HepG2 (cell line): ENCODE results near the gene GAL3ST2. TPM values are rescaled to one million over a fixed set of nuclear protein-coding genes. Genes with fewer than 3 reads are reported as not detected.
A peak's percentile ranks its signal among the peaks of the same experiment; 100 is the strongest.

Experiments
- DNMT3B ChIP-seq: conservative IDR thresholded peaks from 2 replicates; pipeline ENCODE4 v1.6.1; 2016; ENCODE audit warnings: missing biosample characterization, control low read depth
- GATA4 ChIP-seq: sonication (generic); IDR thresholded peaks from 2 replicates; pipeline ENCODE4 v1.6.1; 2016; ENCODE audit warnings: antibody characterized with exemption, low read depth, borderline replicate concordance
- HNRNPK ChIP-seq: fragments of 200-400 bp; formaldehyde crosslinking; IDR thresholded peaks from 2 replicates; pipeline ENCODE4 v1.6.1; 2018; ENCODE audit warnings: low read length, low read depth, moderate library complexity, mild to moderate bottlenecking; ENCODE audit not compliant: poor library complexity, severe bottlenecking
- IRX3 ChIP-seq: sonication (generic); formaldehyde crosslinking; IDR thresholded peaks from 2 replicates; pipeline ENCODE4 v1.8.1; 2023; ENCODE audit warnings: mild to moderate bottlenecking, low read depth, missing genetic modification reagents, borderline replicate concordance
- MED1 ChIP-seq: sonication (generic); formaldehyde crosslinking; IDR thresholded peaks from 2 replicates; pipeline ENCODE4 v1.4.0; 2020; ENCODE audit warnings: missing genetic modification reagents
- MED8 ChIP-seq: sonication (generic); formaldehyde crosslinking; IDR thresholded peaks from 2 replicates; pipeline ENCODE4 v1.8.1; 2023; ENCODE audit warnings: mild to moderate bottlenecking, missing genetic modification reagents; ENCODE audit not compliant: insufficient replicate concordance
- PRPF4 ChIP-seq: fragments of 200-400 bp; formaldehyde crosslinking; IDR thresholded peaks from 2 replicates; pipeline ENCODE4 v1.6.1; 2016; ENCODE audit warnings: low read length, low read depth; ENCODE audit not compliant: poor library complexity, severe bottlenecking
- RXRA ChIP-seq: sonication (generic); formaldehyde crosslinking; IDR thresholded peaks from 2 replicates; pipeline ENCODE4 v1.5.1; 2020; ENCODE audit warnings: missing genetic modification reagents
- SRY ChIP-seq: sonication (generic); formaldehyde crosslinking; IDR thresholded peaks from 2 replicates; pipeline ENCODE4 v1.8.0; 2022; ENCODE audit warnings: mild to moderate bottlenecking, missing genetic modification reagents
- ZBTB42 ChIP-seq: sonication (generic); formaldehyde crosslinking; IDR thresholded peaks from 2 replicates; pipeline ENCODE4 v1.5.0; 2020; ENCODE audit warnings: mild to moderate bottlenecking, missing genetic modification reagents
- ZFY ChIP-seq: sonication (generic); formaldehyde crosslinking; IDR thresholded peaks from 2 replicates; pipeline ENCODE4 v1.4.0; 2020; ENCODE audit warnings: missing genetic modification reagents
- ZNF724P ChIP-seq: sonication (generic); formaldehyde crosslinking; IDR thresholded peaks from 2 replicates; pipeline ENCODE4 v1.8.0; 2022; ENCODE audit warnings: missing genetic modification reagents, borderline replicate concordance
- ZNF761 ChIP-seq: sonication (generic); formaldehyde crosslinking; conservative IDR thresholded peaks from 2 replicates; pipeline ENCODE4 v1.4.0; 2020; ENCODE audit warnings: mild to moderate bottlenecking, missing genetic modification reagents
- ZNF83 ChIP-seq: sonication (generic); formaldehyde crosslinking; IDR thresholded peaks from 2 replicates; pipeline ENCODE4 v1.4.0; 2020; ENCODE audit warnings: missing genetic modification reagents, mild to moderate bottlenecking, borderline replicate concordance
- polyA plus RNA-seq, 8 experiments: library from polyadenylated mRNA; depleted of rRNA in 3 of 8; stranded (reverse) in 7 of 8; unstranded in 1 of 8; fragments of >200 nt; fragmentation: Illumina TruSeq in 4 of 8; extraction: Trizol in 4 of 8; gene quantifications; 2 replicates each; pipeline versions ENCODE4 v1.2.1 to v1.2.3, GENCODE V29; 2011 to 2016; ENCODE audit warnings: low read depth in 4 of 8, missing spikeins in 1 of 8, mixed read lengths in 1 of 8; ENCODE audit not compliant: insufficient read depth in 1 of 8
- total RNA-seq, 5 experiments: library from RNA; depleted of rRNA; stranded (reverse); fragments of >200 nt; fragmentation: Illumina TruSeq; extraction: Trizol; gene quantifications; 2 replicates each; pipeline ENCODE4 v1.2.3, GENCODE V29; 2016; ENCODE audit warnings: low read depth in 1 of 5
- TF ChIP-seq, protein P1 (sequence below): sonication (generic); formaldehyde crosslinking; IDR thresholded peaks from 2 replicates; pipeline ENCODE4 v1.8.0; 2022; ENCODE audit warnings: missing genetic modification reagents, mild to moderate bottlenecking, inconsistent platforms, borderline replicate concordance
- TF ChIP-seq, protein P2 (sequence below): sonication (generic); formaldehyde crosslinking; IDR thresholded peaks from 2 replicates; pipeline ENCODE4 v1.5.1; 2020; ENCODE audit warnings: missing genetic modification reagents, mild to moderate bottlenecking, borderline replicate concordance
- TF ChIP-seq, protein P3 (sequence below): sonication (generic); formaldehyde crosslinking; IDR thresholded peaks from 2 replicates; pipeline ENCODE4 v1.5.1; 2020; ENCODE audit warnings: mild to moderate bottlenecking, missing genetic modification reagents

Gene GAL3ST2
- total and polyA plus RNA-seq, 2 of the 13 experiments (the other 11 are each of a cell fraction or from before 2014, with no cell fraction given), result 0.17 to 0.20 TPM

DNA sequence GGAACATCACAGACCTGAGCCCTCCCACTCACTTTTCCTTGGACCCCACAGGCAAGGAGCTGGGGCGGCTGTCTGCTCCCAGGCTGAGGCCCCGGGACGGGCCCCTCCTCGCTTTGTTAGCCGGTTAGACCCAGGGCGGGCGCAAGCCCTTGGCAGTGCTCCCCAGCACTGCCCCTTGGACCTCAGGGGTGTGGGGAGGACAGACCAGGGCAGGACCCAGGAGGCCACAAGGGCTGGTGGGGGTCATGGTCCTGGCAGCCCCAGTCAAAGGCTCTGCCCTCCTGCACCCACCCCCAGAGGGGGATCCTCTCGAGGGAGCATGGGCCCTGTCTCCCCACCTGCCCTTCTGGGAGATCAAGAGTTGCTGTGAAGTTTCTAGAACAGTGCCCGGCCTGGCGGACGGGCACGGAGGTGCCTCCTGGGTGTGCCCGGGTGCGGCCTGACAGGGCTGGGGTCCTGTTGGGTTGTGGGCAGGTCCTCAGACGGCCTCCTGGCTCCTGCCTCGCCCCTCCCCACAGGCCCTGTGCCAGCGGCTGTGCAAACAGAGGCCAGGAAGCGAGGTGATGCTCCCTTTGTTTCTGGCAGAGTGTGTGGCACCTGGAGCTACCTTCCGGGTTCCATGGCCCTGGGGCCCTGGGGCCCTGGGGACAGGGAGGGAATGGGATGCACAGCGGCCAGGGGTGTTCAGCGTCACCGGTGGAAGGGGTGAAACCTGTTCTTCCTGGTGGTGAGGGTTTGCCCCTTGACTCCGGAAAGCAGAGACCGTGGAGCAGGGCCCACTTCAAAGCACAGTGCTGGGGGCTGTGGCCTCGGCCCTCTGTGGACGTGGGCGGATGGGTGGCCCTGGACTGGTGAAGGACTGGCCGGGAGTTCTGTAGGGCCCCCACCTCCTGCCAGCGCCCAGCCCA, 2.9 kb upstream of the GAL3ST2 start (continued):
- TF ChIP-seq ZNF761 (CRISPR knock-in tag) (0 out of 2 replicates have a peak, but pooled peaks have one; percentile 66), DNMT3B (CRISPR knock-in tag) (peak; percentile 84; the same call in 1 of the 2 replicates), ZBTB42 (CRISPR knock-in tag) (0 out of 2 replicates have a peak, but pooled peaks have one; percentile 43), MED1 (CRISPR knock-in tag) (peak; percentile 82), ZNF724P (CRISPR knock-in tag) (peak; percentile 66; the same call in 1 of the 2 replicates), HNRNPK (no peak), ZFY (CRISPR knock-in tag) (peak; percentile 65), RXRA (CRISPR knock-in tag) (peak; percentile 86), ZNF83 (CRISPR knock-in tag) (0 out of 2 replicates have a peak, but pooled peaks have one; percentile 20), GATA4 (0 out of 2 replicates have a peak, but pooled peaks have one; percentile 45), SRY (CRISPR knock-in tag) (peak; percentile 68; the same call in 1 of the 2 replicates), IRX3 (CRISPR knock-in tag) (no peak), MED8 (CRISPR knock-in tag) (peak; percentile 84), PRPF4 (no peak)
- TF ChIP-seq, protein P1, sequence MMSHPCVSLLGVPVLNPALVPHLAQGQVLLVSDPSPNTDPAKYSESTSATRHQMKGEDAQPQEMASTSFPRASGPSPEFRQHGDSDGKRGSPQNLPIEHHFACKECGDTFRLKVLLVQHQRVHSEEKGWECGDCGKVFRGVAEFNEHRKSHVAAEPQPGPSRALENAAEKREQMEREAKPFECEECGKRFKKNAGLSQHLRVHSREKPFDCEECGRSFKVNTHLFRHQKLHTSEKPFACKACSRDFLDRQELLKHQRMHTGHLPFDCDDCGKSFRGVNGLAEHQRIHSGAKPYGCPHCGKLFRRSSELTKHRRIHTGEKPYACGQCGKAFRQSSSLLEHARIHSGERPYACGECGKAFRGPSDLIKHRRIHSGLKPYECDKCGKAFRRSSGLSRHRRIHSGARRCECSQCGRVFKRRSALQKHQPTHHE (CRISPR knock-in tag), result no peak
- TF ChIP-seq, protein P2, sequence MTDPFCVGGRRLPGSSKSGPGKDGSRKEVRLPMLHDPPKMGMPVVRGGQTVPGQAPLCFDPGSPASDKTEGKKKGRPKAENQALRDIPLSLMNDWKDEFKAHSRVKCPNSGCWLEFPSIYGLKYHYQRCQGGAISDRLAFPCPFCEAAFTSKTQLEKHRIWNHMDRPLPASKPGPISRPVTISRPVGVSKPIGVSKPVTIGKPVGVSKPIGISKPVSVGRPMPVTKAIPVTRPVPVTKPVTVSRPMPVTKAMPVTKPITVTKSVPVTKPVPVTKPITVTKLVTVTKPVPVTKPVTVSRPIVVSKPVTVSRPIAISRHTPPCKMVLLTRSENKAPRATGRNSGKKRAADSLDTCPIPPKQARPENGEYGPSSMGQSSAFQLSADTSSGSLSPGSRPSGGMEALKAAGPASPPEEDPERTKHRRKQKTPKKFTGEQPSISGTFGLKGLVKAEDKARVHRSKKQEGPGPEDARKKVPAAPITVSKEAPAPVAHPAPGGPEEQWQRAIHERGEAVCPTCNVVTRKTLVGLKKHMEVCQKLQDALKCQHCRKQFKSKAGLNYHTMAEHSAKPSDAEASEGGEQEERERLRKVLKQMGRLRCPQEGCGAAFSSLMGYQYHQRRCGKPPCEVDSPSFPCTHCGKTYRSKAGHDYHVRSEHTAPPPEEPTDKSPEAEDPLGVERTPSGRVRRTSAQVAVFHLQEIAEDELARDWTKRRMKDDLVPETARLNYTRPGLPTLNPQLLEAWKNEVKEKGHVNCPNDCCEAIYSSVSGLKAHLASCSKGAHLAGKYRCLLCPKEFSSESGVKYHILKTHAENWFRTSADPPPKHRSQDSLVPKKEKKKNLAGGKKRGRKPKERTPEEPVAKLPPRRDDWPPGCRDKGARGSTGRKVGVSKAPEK (CRISPR knock-in tag), result 0 out of 2 replicates have a peak, but pooled peaks have one; percentile 57
- TF ChIP-seq, protein P3, sequence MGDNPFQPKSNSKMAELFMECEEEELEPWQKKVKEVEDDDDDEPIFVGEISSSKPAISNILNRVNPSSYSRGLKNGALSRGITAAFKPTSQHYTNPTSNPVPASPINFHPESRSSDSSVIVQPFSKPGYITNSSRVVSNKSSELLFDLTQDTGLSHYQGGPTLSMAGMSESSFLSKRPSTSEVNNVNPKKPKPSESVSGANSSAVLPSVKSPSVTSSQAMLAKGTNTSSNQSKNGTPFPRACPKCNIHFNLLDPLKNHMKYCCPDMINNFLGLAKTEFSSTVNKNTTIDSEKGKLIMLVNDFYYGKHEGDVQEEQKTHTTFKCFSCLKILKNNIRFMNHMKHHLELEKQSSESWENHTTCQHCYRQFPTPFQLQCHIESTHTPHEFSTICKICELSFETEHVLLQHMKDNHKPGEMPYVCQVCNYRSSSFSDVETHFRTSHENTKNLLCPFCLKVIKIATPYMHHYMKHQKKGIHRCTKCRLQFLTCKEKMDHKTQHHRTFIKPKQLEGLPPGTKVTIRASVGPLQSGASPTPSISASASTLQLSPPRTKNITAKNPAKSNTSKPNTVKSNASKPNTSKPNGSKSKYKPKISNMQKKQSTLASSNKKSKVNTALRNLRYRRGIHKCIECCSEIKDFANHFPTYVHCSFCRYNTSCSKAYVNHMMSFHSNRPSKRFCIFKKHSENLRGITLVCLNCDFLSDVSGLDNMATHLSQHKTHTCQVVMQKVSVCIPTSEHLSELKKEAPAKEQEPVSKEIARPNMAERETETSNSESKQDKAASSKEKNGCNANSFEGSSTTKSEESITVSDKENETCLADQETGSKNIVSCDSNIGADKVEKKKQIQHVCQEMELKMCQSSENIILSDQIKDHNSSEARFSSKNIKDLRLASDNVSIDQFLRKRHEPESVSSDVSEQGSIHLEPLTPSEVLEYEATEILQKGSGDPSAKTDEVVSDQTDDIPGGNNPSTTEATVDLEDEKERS (CRISPR knock-in tag), result peak; percentile 60; the same call in 1 of the 2 replicates
